GM20000 (cell line): Measurements from ENCODE around the gene SLC15A3.

Source experiments
- DNase-seq: peaks from one replicate; pipeline ENCODE4 v3.0.0; 2012; ENCODE audit warnings: low spot score
- CTCF ChIP-seq: IDR thresholded peaks from 2 replicates; pipeline ENCODE4 v1.5.1; 2012; ENCODE audit warnings: mild to moderate bottlenecking, control low read depth; ENCODE audit errors: extremely low read depth, missing control alignments

The SLC15A3 gene

DNA sequence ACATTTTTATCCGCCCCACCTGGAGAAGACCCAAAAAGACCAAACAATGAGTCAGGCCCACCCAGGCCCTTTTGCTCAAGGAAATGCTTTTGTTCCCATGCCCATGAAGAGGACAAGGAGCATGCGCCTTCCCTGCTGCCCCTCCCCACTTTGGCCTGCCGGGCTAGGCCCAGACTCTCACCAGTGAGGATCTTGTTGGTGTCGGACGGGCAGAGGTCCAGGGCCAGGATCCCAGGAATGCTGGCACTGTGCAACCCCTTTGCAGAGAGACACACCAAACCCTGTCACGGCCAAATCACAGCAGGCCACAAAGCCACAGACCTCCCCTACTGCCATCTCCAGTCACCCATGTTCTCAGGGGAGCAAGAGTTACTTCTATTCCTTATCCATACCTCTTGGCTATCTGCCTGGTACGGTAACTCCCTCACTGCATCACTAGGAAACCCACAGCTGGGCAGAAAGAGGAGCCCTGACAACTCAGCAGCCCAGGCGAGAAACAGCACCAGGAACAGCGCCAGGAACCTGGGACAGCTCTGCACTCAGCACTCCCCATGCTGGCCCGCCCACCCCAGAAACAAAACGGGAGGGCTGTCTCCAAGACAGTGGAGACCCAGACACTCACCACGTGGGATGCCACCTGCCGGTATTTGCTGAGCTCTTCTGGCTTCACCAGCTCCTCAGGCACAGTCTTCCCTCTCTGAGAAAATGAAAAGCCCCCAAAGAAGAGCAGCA is 51.1 kb downstream of the SLC15A3 start:
- no peak for TF ChIP-seq CTCF
- DNase-seq = no peak

DNA sequence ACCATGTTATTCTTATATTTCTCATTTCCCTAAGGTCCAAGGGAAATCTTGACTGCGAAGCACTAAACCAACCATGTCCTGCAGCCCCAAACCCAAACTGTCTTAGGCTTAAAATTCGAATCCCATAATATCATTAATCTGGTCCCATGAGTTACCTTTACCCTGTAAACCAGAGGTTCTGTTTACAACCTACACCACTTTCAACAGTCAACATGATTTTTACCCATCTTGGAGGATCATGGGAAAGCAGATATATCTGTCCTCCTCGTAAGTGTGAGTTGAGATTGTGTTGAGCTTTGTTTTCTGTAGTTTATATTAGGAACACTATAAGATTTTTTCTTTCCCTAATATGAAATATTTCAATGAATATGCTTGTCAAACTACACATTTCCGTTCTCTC is 52.0 kb downstream of the SLC15A3 start:
- TF ChIP-seq CTCF = no peak
- no peak for DNase-seq

DNA sequence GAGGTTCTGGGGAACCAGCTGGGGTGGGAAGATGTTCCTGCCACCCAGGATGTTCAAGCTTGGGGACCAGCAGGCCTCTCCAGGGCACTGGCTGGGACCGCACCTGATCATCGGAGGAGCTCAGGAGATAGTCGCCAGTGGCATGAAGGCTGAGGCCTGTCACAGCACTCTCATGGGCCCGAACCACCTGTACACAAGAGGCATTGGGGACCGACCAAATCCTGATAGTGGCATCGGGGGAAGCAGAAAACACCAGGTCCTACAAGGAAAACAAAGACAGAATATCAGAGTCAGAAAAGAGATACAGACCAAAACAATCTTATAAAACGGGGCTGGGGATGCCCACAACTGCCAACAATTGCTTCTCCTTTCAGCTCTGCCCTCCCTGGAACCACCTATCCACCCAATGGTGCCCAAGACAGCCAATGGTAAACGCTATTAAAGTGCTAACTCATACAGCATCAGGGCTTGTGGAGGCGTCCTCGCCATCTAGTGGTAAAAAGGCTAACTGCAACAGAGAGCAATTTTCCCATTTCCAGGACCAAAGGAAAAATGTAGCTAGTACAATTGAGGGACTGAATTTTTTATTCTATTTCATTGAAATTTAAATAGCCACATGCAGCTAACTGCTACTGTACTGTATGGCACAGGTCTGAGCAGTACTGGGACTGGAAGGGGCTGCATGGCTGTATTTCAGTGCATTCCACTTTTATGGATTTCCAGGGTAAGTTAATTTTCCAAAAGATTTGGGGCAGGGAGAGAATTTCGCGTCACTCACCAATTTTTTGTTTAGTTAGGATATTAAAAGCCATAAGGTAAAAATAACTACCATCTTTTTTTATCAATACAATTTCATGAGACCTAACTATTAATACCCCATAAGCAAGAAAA is 52.7 kb downstream of the SLC15A3 start:
- TF ChIP-seq CTCF = peak; percentile 88
- no peak for DNase-seq

DNA sequence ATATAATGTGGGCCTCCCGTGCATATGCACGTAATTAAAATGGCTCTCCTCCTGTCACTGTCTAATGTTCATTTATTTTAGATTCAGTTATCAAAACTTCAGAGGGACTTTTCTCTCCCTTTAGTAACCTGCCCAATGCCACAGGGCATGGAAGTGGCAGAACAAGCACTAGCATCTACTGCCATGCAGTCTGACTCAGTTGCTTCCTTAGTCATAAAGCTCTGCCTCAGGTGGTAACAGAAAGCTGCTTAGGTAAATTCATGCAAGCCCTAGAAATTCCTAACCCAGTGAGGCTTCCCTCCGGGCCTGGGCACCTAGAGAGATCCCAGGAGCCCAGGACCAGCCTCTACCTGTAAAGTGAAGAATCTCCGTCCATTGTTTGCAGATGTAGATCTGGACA is 54.5 kb downstream of the SLC15A3 start:
- no peak for DNase-seq
- no peak for TF ChIP-seq CTCF

- DNase-seq = no peak
- TF ChIP-seq CTCF = no peak
Measured at GRCh38 chr11:60895687-60896086, 56.3 kb downstream of the SLC15A3 start.

- TF ChIP-seq CTCF = no peak
- DNase-seq = no peak
Measured at GRCh38 chr11:60891103-60891741, 60.8 kb downstream of the SLC15A3 start.

DNA sequence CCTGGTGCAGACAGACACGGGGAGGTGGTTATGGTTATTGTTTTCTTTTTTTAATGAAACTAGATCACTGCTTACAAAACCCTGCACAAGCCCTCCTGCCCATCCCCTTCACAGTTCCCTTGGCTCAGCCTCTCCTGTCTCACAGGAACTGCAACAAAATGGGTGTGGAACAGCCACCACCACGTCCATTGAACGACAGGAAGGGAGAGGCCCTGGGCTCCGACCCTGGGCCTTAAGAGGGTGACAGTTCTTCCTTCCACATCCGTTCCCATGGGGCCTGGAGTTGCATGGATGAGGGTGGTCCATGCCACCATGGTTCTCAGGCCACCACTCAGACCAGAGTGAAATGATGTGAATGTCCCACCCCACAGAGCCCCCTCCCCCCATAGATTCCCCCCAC is 61.3 kb downstream of the SLC15A3 start:
- no peak for TF ChIP-seq CTCF
- no peak for DNase-seq
